Uterus (tissue), 2 donors: ENCODE results near the gene KCNQ2.

Experiments
- POLR2A ChIP-seq, 2 donors: fragments of 450-650 bp; IDR thresholded peaks; one replicate each; pipeline ENCODE4 v1.6.1; 2016; ENCODE audit warnings: antibody characterized with exemption in 2 of 2, mild to moderate bottlenecking in 1 of 2, moderate library complexity in 1 of 2
- TF ChIP-seq, protein P1 (sequence below), 4 experiments: fragments of 200-600 bp in 2 of 4; fragments of 450-650 bp in 2 of 4; sonication (generic) in 2 of 4; IDR thresholded peaks; one replicate each; pipeline ENCODE4 v1.5.1; 2016 to 2019; ENCODE audit warnings: antibody characterized with exemption in 4 of 4, mild to moderate bottlenecking in 2 of 4, moderate library complexity in 1 of 4

DNA sequence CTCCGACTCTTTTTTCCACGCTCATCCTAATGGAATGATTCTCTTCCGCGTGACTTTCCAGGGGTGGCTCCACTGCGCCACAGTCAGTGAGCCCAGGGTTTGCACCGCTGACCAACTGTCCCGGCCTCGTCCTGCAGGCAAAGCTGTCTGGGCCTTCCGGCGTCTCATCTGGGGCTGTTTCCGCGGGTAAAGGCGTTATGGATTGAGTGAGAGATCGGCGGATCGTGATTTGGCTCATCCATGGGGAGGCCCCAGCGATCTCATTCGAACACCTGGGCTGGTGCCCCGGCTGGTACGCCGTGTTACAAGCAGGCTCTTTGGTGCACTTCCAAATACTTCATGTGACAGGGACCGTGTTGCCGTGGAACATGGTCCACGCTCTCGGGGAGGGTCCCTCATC, 47.8 kb downstream of the KCNQ2 start:
- TF ChIP-seq, protein P1, sequence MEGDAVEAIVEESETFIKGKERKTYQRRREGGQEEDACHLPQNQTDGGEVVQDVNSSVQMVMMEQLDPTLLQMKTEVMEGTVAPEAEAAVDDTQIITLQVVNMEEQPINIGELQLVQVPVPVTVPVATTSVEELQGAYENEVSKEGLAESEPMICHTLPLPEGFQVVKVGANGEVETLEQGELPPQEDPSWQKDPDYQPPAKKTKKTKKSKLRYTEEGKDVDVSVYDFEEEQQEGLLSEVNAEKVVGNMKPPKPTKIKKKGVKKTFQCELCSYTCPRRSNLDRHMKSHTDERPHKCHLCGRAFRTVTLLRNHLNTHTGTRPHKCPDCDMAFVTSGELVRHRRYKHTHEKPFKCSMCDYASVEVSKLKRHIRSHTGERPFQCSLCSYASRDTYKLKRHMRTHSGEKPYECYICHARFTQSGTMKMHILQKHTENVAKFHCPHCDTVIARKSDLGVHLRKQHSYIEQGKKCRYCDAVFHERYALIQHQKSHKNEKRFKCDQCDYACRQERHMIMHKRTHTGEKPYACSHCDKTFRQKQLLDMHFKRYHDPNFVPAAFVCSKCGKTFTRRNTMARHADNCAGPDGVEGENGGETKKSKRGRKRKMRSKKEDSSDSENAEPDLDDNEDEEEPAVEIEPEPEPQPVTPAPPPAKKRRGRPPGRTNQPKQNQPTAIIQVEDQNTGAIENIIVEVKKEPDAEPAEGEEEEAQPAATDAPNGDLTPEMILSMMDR (IDR thresholded peaks at IDR 0.05): no peak
- TF ChIP-seq POLR2A (IDR thresholded peaks at IDR 0.05): no peak
